ENCODE measurements around the gene PPM1H.

DNA sequence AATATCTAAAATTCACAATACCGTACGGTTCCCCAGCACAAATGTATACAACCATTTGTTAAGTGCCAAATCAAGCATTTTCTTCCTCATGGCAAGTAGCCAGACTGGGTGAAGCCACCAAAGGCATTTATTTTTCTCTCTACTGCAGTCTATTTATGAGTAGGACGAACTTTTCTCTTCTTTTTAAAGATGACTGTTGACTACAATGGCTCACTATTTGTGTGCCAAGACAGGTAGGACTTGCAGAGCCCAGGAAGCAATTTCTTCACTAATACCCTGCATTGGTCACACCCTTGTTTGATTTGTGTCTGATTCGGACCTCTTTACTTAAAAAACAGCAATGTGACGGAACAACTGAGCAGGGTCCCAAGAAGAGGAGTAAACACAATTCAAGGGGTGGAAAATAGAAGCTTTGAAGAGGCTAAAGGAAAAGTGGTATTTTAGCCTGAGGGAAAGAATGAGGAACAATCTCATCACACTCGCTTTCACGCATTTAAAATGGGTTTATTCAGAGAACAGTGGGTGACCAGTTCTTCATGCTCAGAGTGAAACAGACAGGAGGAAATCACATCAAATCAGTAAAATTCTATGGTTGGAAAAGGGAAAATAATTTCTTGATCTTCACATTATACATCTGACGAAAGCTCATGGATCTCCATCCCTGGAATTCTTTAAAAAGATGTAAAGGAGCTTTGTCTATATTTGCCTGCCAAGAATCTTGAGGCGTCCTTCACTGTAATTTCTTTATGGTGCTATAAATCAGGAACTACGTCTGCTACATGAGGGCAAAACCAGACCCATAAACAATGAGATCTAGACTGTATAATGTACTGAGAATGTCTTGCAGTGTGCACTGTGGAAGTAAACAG lies 183.8 kb downstream of the PPM1H start:
- TF ChIP-seq PBX3 (IDR thresholded peaks at IDR 0.05) (no peak), SIN3A (IDR thresholded peaks at IDR 0.05; ENCODE audit: borderline replicate concordance, low read depth, low read length) (no peak), GATA2 (CRISPR knock-in tag; IDR thresholded peaks at IDR 0.05) (no peak), ELF1 (IDR thresholded peaks at IDR 0.05) (no peak), CTCF (IDR thresholded peaks at IDR 0.05) (no peak), POLR2AphosphoS5 (IDR thresholded peaks at IDR 0.05; ENCODE audit: low read depth, low read length) (no peak), EP300 (IDR thresholded peaks at IDR 0.05; ENCODE audit: borderline replicate concordance in 1 of 2, low read depth in 1 of 2, low read length in 1 of 2) (no peak), MEF2A (IDR thresholded peaks at IDR 0.05; ENCODE audit: borderline replicate concordance, low read depth) (no peak), USF1 (IDR thresholded peaks at IDR 0.05; ENCODE audit: borderline replicate concordance, low read depth) (no peak), EZH2phosphoT487 (IDR thresholded peaks at IDR 0.05; ENCODE audit: borderline replicate concordance, low read depth) (no peak), NRF1 (IDR thresholded peaks at IDR 0.05; ENCODE audit: low read depth, low read length) (no peak), TEAD4 (IDR thresholded peaks at IDR 0.05; ENCODE audit: borderline replicate concordance, insufficient read depth) (no peak)
- TF ChIP-seq, protein P1, sequence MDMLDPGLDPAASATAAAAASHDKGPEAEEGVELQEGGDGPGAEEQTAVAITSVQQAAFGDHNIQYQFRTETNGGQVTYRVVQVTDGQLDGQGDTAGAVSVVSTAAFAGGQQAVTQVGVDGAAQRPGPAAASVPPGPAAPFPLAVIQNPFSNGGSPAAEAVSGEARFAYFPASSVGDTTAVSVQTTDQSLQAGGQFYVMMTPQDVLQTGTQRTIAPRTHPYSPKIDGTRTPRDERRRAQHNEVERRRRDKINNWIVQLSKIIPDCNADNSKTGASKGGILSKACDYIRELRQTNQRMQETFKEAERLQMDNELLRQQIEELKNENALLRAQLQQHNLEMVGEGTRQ (IDR thresholded peaks at IDR 0.05; ENCODE audit: borderline replicate concordance, low read depth, low read length), result no peak
